ENCODE results near the gene ADD3.

- TF ChIP-seq PKNOX1 (IDR thresholded peaks at IDR 0.05) = no peak
- no peak for TF ChIP-seq FOXM1 (IDR thresholded peaks at IDR 0.05; ENCODE audit: borderline replicate concordance)
- TF ChIP-seq SUZ12 (IDR thresholded peaks at IDR 0.05) = no peak
- no peak for TF ChIP-seq HDGF (IDR thresholded peaks at IDR 0.05; ENCODE audit: borderline replicate concordance)
- TF ChIP-seq L3MBTL2 (conservative IDR thresholded peaks at IDR 0.05) = no peak
- TF ChIP-seq FOXK2 (IDR thresholded peaks at IDR 0.05) = no peak
- no peak for TF ChIP-seq ELF4 (IDR thresholded peaks at IDR 0.05)
- no peak for TF ChIP-seq SP1 (IDR thresholded peaks at IDR 0.05)
- TF ChIP-seq LEF1 (IDR thresholded peaks at IDR 0.05; ENCODE audit: borderline replicate concordance) = no peak
- no peak for TF ChIP-seq TARDBP (IDR thresholded peaks at IDR 0.05)
- TF ChIP-seq ZNF384 (IDR thresholded peaks at IDR 0.05) = no peak
- TF ChIP-seq ARNT (IDR thresholded peaks at IDR 0.05) = no peak
- no peak for TF ChIP-seq BHLHE40 (IDR thresholded peaks at IDR 0.05; ENCODE audit: borderline replicate concordance)
These were observed 9.3 kb upstream of the ADD3 start for GRCh38 chr10:109998513-109998912.
